SK-N-MC (cell line): ENCODE data around the gene USP35.

ENCODE experiments used
- DNase-seq: peaks from one replicate; pipeline ENCODE4 v3.0.0-alpha.2; 2011; ENCODE audit warnings: low read depth, low spot score
- H3K27ac ChIP-seq: fragments of 200-600 bp; sonication (generic); 2 replicates; pipeline ENCODE4 v1.5.1; 2016; ENCODE audit warnings: mixed run types
- H3K36me3 ChIP-seq: fragments of 200-600 bp; sonication (generic); 2 replicates; pipeline ENCODE4 v1.6.1; 2017; ENCODE audit warnings: antibody characterized with exemption, low read length, mixed read lengths; ENCODE audit not compliant: insufficient read depth
- H3K4me3 ChIP-seq: fragments of 200-600 bp; sonication (generic); 2 replicates; pipeline ENCODE4 v1.5.1; 2016
- H3K9ac ChIP-seq: fragments of 200-600 bp; sonication (generic); 2 replicates; pipeline ENCODE4 v1.8.0; 2017; ENCODE audit warnings: mixed run types, mixed read lengths; ENCODE audit not compliant: insufficient read length
- H3K9me3 ChIP-seq: fragments of 200-600 bp; sonication (generic); 2 replicates; pipeline ENCODE4 v1.6.1; 2017; ENCODE audit warnings: low read depth, mild to moderate bottlenecking, antibody characterized with exemption, low read length, moderate library complexity, mixed read lengths
- EZH2 ChIP-seq: fragments of 200-600 bp; sonication (generic); IDR thresholded peaks from one replicate; pipeline ENCODE4 v1.6.1; 2017; ENCODE audit warnings: antibody characterized with exemption
- FOXP2 ChIP-seq: optimal IDR thresholded peaks from 2 replicates; pipeline ENCODE3; 2011; ENCODE audit warnings: mild to moderate bottlenecking, moderate library complexity; ENCODE audit not compliant: insufficient read depth; ENCODE audit errors: extremely low read length, control extremely low read depth
- POLR2AphosphoS5 ChIP-seq: IDR thresholded peaks from 2 replicates; pipeline ENCODE4 v1.6.1; 2012; ENCODE audit warnings: mild to moderate bottlenecking, low read depth, low read length, borderline replicate concordance

Gene USP35

GRCh38 chr11:78209478-78209877, 20.8 kb downstream of the USP35 start:
- H3K27ac ChIP-seq: no peak overlapping the region
- no peaks in the 10 kb centered on the region for H3K9me3 ChIP-seq
- no peak for TF ChIP-seq EZH2
- no peak for TF ChIP-seq POLR2AphosphoS5
- TF ChIP-seq FOXP2: no peak
- H3K36me3 ChIP-seq: no peaks in the 10 kb centered on the region
- no peak overlapping the region for H3K4me3 ChIP-seq
- no peak for DNase-seq
- no peak overlapping the region for H3K9ac ChIP-seq

- no peak overlapping the region for H3K4me3 ChIP-seq
- no peak for DNase-seq
- no peak overlapping the region for H3K27ac ChIP-seq
- H3K9me3 ChIP-seq: no peaks in the 10 kb centered on the region
- TF ChIP-seq FOXP2 (no peak), POLR2AphosphoS5 (no peak), EZH2 (no peak)
- no peaks in the 10 kb centered on the region for H3K36me3 ChIP-seq
- no peak overlapping the region for H3K9ac ChIP-seq
Observed at GRCh38 chr11:78210000-78210608, 21.4 kb downstream of the USP35 start.

GRCh38 chr11:78211565-78211964, 22.8 kb downstream of the USP35 start:
- no peaks in the 10 kb centered on the region for H3K36me3 ChIP-seq
- no peak overlapping the region for H3K9ac ChIP-seq
- no peak for DNase-seq
- no peak overlapping the region for H3K4me3 ChIP-seq
- TF ChIP-seq FOXP2 (no peak), EZH2 (no peak), POLR2AphosphoS5 (no peak)
- H3K27ac ChIP-seq: no peak overlapping the region
- H3K9me3 ChIP-seq: no peaks in the 10 kb centered on the region

GRCh38 chr11:78212586-78213371, 24.1 kb downstream of the USP35 start:
- no peak overlapping the region for H3K4me3 ChIP-seq
- TF ChIP-seq EZH2: no peak
- TF ChIP-seq POLR2AphosphoS5: no peak
- TF ChIP-seq FOXP2: no peak
- no peak overlapping the region for H3K9ac ChIP-seq
- no peaks in the 10 kb centered on the region for H3K9me3 ChIP-seq
- H3K36me3 ChIP-seq: no peaks in the 10 kb centered on the region
- no peak for DNase-seq
- H3K27ac ChIP-seq: no peak overlapping the region

- H3K9me3 ChIP-seq: no peaks in the 10 kb centered on the region
- no peak overlapping the region for H3K9ac ChIP-seq
- no peak for DNase-seq
- no peak overlapping the region for H3K4me3 ChIP-seq
- no peak overlapping the region for H3K27ac ChIP-seq
- no peaks in the 10 kb centered on the region for H3K36me3 ChIP-seq
- TF ChIP-seq POLR2AphosphoS5 (no peak), EZH2 (no peak)
Observed at GRCh38 chr11:78213526-78214330, 25.0 kb downstream of the USP35 start.

GRCh38 chr11:78214331-78215194, 25.8 kb downstream of the USP35 start:
- TF ChIP-seq FOXP2: no peak
- Histone ChIP-seq H3K4me3 (no peak overlapping the region), H3K9ac (no peak overlapping the region), H3K36me3 (no peaks in the 10 kb centered on the region), H3K27ac (no peak overlapping the region), H3K9me3 (no peaks in the 10 kb centered on the region)
- no peak for DNase-seq

GRCh38 chr11:78216021-78216420, 27.3 kb downstream of the USP35 start:
- Histone ChIP-seq H3K9ac (no peak overlapping the region), H3K36me3 (no peaks in the 10 kb centered on the region), H3K9me3 (no peaks in the 10 kb centered on the region), H3K27ac (no peak overlapping the region), H3K4me3 (no peak overlapping the region)
- TF ChIP-seq FOXP2 (no peak), POLR2AphosphoS5 (no peak), EZH2 (no peak)
- no peak for DNase-seq

GRCh38 chr11:78216571-78217287, 28.0 kb downstream of the USP35 start:
- Histone ChIP-seq H3K9me3 (no peaks in the 10 kb centered on the region), H3K36me3 (no peaks in the 10 kb centered on the region), H3K9ac (no peak overlapping the region), H3K4me3 (no peak overlapping the region), H3K27ac (no peak overlapping the region)
- DNase-seq: no peak
- TF ChIP-seq EZH2 (no peak), FOXP2 (no peak), POLR2AphosphoS5 (no peak)
